ENCODE results near the gene CCDC69. TPM values are rescaled to one million over a fixed set of nuclear protein-coding genes. Genes with fewer than 3 reads are reported as not detected.

CCDC69 gene
- total RNA-seq, 6 experiments from 2014 or later, result 11.8 to 30.9 (median 22.9) TPM

DNA sequence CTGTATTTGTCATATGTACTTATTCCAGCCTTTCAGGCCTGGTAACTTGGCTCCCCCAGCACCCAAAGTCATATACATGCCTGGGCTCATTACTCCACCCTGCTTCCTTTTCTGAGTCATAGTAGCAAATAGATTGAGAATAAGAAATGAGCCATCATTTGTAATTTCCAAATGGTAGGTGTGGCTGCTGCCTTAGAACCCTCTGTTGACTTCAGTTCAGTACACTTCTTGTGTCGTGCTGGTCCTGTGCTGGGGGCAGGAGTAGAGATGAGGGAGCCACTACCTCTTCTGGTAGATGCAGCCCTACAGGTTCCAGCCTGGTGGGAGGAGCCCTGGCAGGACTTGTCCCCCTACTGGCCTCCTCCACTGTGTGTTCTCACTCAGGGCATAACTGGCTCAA is 40.2 kb upstream of the CCDC69 start:
- H3K27me3 ChIP-seq, result no peaks in the 10 kb centered on the region
- intact Hi-C loops (cut with DNase I), result no loop called here
- H3K9me3 ChIP-seq, result no peaks in the 10 kb centered on the region
- WGBS (ENCODE audit: insufficient coverage, low coverage, low lambda C conversion rate, missing lambda C conversion rate), result no CpG with 5 or more reads among the region's 1 CpG
- ATAC-seq, result no peak
- H3K4me1 ChIP-seq, result no peaks in the 10 kb centered on the region
- no peak overlapping the region for H3K27ac ChIP-seq
- H3K4me3 ChIP-seq, result no peak overlapping the region
- no peak for TF ChIP-seq POLR2A (IDR thresholded peaks at IDR 0.05)
- TF ChIP-seq, protein P1, sequence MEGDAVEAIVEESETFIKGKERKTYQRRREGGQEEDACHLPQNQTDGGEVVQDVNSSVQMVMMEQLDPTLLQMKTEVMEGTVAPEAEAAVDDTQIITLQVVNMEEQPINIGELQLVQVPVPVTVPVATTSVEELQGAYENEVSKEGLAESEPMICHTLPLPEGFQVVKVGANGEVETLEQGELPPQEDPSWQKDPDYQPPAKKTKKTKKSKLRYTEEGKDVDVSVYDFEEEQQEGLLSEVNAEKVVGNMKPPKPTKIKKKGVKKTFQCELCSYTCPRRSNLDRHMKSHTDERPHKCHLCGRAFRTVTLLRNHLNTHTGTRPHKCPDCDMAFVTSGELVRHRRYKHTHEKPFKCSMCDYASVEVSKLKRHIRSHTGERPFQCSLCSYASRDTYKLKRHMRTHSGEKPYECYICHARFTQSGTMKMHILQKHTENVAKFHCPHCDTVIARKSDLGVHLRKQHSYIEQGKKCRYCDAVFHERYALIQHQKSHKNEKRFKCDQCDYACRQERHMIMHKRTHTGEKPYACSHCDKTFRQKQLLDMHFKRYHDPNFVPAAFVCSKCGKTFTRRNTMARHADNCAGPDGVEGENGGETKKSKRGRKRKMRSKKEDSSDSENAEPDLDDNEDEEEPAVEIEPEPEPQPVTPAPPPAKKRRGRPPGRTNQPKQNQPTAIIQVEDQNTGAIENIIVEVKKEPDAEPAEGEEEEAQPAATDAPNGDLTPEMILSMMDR (IDR thresholded peaks at IDR 0.05), result no peak
- peaks cover 0 to 15% (median 3%) of the 10 kb centered on the region in 4 donors for H3K36me3 ChIP-seq
- no peak for DNase-seq

- H3K27me3 ChIP-seq, result no peaks in the 10 kb centered on the region
- intact Hi-C loops (cut with DNase I), result no loop called here
- H3K36me3 ChIP-seq, result peaks cover 0 to 10% (median 3%) of the 10 kb centered on the region in 4 donors
- H3K9me3 ChIP-seq, result no peaks in the 10 kb centered on the region
- WGBS (ENCODE audit: insufficient coverage, low coverage, low lambda C conversion rate, missing lambda C conversion rate), result 93% methylated on average over 3 of the region's 3 CpGs
- no peak overlapping the region for H3K27ac ChIP-seq
- H3K4me3 ChIP-seq, result no peak overlapping the region
- DNase-seq, result no peak
- TF ChIP-seq, protein P1 (IDR thresholded peaks at IDR 0.05), result no peak
- TF ChIP-seq POLR2A (IDR thresholded peaks at IDR 0.05), result no peak
- no peaks in the 10 kb centered on the region for H3K4me1 ChIP-seq
- ATAC-seq, result no peak
Observed at GRCh38 chr5:151262532-151262931, 38.6 kb upstream of the CCDC69 start.

- Histone ChIP-seq H3K4me1 (no peaks in the 10 kb centered on the region), H3K4me3 (no peak overlapping the region), H3K27ac (no peak overlapping the region), H3K9me3 (no peaks in the 10 kb centered on the region), H3K36me3 (no peaks in the 10 kb centered on the region), H3K27me3 (no peaks in the 10 kb centered on the region)
- 94% methylated on average over 4 of the region's 4 CpGs for WGBS (ENCODE audit: insufficient coverage, low coverage, low lambda C conversion rate, missing lambda C conversion rate)
- DNase-seq (no peak), ATAC-seq (no peak)
- no peak for TF ChIP-seq POLR2A (IDR thresholded peaks at IDR 0.05)
- TF ChIP-seq, protein P1 (IDR thresholded peaks at IDR 0.05), result no peak
- intact Hi-C loops (cut with DNase I), result no loop called here
Observed at GRCh38 chr5:151259931-151260330, 36.0 kb upstream of the CCDC69 start.

GRCh38 chr5:151258816-151259215 is 34.9 kb upstream of the CCDC69 start:
- no peaks in the 10 kb centered on the region for H3K27me3 ChIP-seq
- no peak overlapping the region for H3K4me3 ChIP-seq
- no peak overlapping the region for H3K27ac ChIP-seq
- H3K36me3 ChIP-seq, result no peaks in the 10 kb centered on the region
- ATAC-seq, result no peak
- peaks cover 0 to 9% (median 0%) of the 10 kb centered on the region in 4 donors for H3K4me1 ChIP-seq
- DNase-seq, result no peak
- 50% methylated on average over 1 of the region's 1 CpG for WGBS (ENCODE audit: insufficient coverage, low coverage, low lambda C conversion rate, missing lambda C conversion rate)
- H3K9me3 ChIP-seq, result no peaks in the 10 kb centered on the region
- intact Hi-C loops (cut with DNase I), result no loop called here
- TF ChIP-seq, protein P1 (IDR thresholded peaks at IDR 0.05), result no peak
- no peak for TF ChIP-seq POLR2A (IDR thresholded peaks at IDR 0.05)

- 100% methylated on average over 1 of the region's 7 CpGs for WGBS (ENCODE audit: insufficient coverage, low coverage, low lambda C conversion rate, missing lambda C conversion rate)
- intact Hi-C loops (cut with DNase I), result no loop called here
- TF ChIP-seq, protein P1 (IDR thresholded peaks at IDR 0.05), result no peak
- TF ChIP-seq POLR2A (IDR thresholded peaks at IDR 0.05), result no peak
- Histone ChIP-seq H3K27ac (no peak overlapping the region), H3K36me3 (no peaks in the 10 kb centered on the region), H3K9me3 (no peaks in the 10 kb centered on the region), H3K4me1 (peaks cover 0 to 12% (median 0%) of the 10 kb centered on the region in 4 donors), H3K4me3 (no peak overlapping the region), H3K27me3 (no peaks in the 10 kb centered on the region)
- no peak for DNase-seq
- peak; percentile 42 to 65 (median 57) for ATAC-seq
Observed at GRCh38 chr5:151258201-151258611, 34.3 kb upstream of the CCDC69 start.
